Erythroblast (primary cell): ENCODE results near the gene PCDHGA4.
"Not testable (repeated sequence)": the region's sequence is repeated elsewhere in the genome, so short reads cannot be mapped to it uniquely, and the experiment has no call there.

Experiments
- GATA1 ChIP-seq: IDR thresholded peaks from 2 replicates; pipeline ENCODE4 v1.6.1; 2011; ENCODE audit warnings: low read depth, mild to moderate bottlenecking, control low read depth, low read length, moderate library complexity
- POLR2A ChIP-seq: IDR thresholded peaks from 2 replicates; pipeline ENCODE4 v1.6.1; 2011; ENCODE audit warnings: mild to moderate bottlenecking, low read length

GRCh38 chr5:141346017-141346416 lies 8.8 kb upstream of the PCDHGA4 start:
- TF ChIP-seq POLR2A, GATA1: not testable (repeated sequence)
